Smooth muscle cell (in vitro differentiated cells): ENCODE measurements around the gene NUP153. TPM values are rescaled to one million over a fixed set of nuclear protein-coding genes. Genes with fewer than 3 reads are reported as not detected.

ENCODE experiments used
- DNase-seq: peaks from one replicate; lab custom pipeline; 2025; ENCODE audit not compliant: unreplicated experiment; lab: John Stamatoyannopoulos, UW
- H2AFZ ChIP-seq: fragments of 200-600 bp; sonication (generic); 2 replicates; pipeline ENCODE4 v1.6.0; 2016; ENCODE audit warnings: antibody characterized with exemption, low read depth, mild to moderate bottlenecking
- H3F3A ChIP-seq: fragments of 200-600 bp; sonication (generic); 2 replicates; pipeline ENCODE4 v1.6.0; 2017; ENCODE audit warnings: antibody characterized with exemption, low read depth
- H3K27ac ChIP-seq: fragments of 200-600 bp; sonication (generic); 2 replicates; pipeline ENCODE4 v1.5.1; 2016; ENCODE audit warnings: low read depth, mild to moderate bottlenecking
- H3K27me3 ChIP-seq: fragments of 200-600 bp; sonication (generic); 2 replicates; pipeline ENCODE4 v1.6.1; 2016; ENCODE audit warnings: low read depth, mild to moderate bottlenecking
- H3K36me3 ChIP-seq: fragments of 200-600 bp; sonication (generic); 2 replicates; pipeline ENCODE4 v1.5.1; 2016; ENCODE audit warnings: low read depth
- H3K4me1 ChIP-seq: fragments of 200-600 bp; sonication (generic); 2 replicates; pipeline ENCODE4 v1.5.1; 2016; ENCODE audit warnings: low read depth
- H3K4me2 ChIP-seq: fragments of 200-600 bp; sonication (generic); 2 replicates; pipeline ENCODE4 v1.6.0; 2016; ENCODE audit warnings: mild to moderate bottlenecking
- H3K4me3 ChIP-seq: fragments of 200-600 bp; sonication (generic); 2 replicates; pipeline ENCODE4 v1.5.1; 2016; ENCODE audit warnings: mild to moderate bottlenecking
- H3K79me2 ChIP-seq: fragments of 200-600 bp; sonication (generic); 2 replicates; pipeline ENCODE4 v1.6.0; 2016; ENCODE audit warnings: low read depth, mild to moderate bottlenecking
- H3K9ac ChIP-seq: fragments of 200-600 bp; sonication (generic); 2 replicates; pipeline ENCODE4 v1.6.0; 2016; ENCODE audit warnings: low read depth
- H3K9me3 ChIP-seq: fragments of 200-600 bp; sonication (generic); replicated peaks from 2 replicates; pipeline ENCODE4 v1.5.1; 2016; ENCODE audit warnings: low read depth
- H4K20me1 ChIP-seq: fragments of 200-600 bp; sonication (generic); 2 replicates; pipeline ENCODE4 v1.6.0; 2016; ENCODE audit warnings: low read depth
- CTCF ChIP-seq: fragments of 200-600 bp; sonication (generic); IDR thresholded peaks from 2 replicates; pipeline ENCODE4 v1.5.1; 2017; ENCODE audit warnings: borderline replicate concordance, mild to moderate bottlenecking, antibody characterized with exemption; ENCODE audit not compliant: insufficient read depth, poor library complexity, severe bottlenecking
- WGBS: methylation state at CpG from one replicate; pipeline ENCODE4 v1.1.7; 2016; ENCODE audit warnings: low lambda C conversion rate; 5-methylcytosine and 5-hydroxymethylcytosine counted together
- polyA plus RNA-seq: library from polyadenylated mRNA; unstranded; fragments of >200 nt; fragmentation: Nextera tagmentation; extraction: Ambion mirVana; gene quantifications from 2 replicates; pipeline ENCODE4 v1.2.1, GENCODE V29; 2016
- total RNA-seq: library from RNA; depleted of rRNA; stranded (reverse); fragments of >200 nt; gene quantifications from 2 replicates; pipeline ENCODE4 v1.2.3, GENCODE V29; 2014

NUP153 gene
- total and polyA plus RNA-seq, 2 experiments from 2014 or later = 9.7 to 39.4 TPM

- Histone ChIP-seq H3K4me2 (no peak overlapping the region), H2AFZ (no peak overlapping the region), H3K27ac (no peak overlapping the region), H3K36me3 (no peaks in the 10 kb centered on the region), H3F3A (peaks cover 3% of the 10 kb centered on the region), H3K79me2 (no peaks in the 10 kb centered on the region), H3K27me3 (no peaks in the 10 kb centered on the region), H4K20me1 (no peaks in the 10 kb centered on the region), H3K4me1 (no peaks in the 10 kb centered on the region), H3K9ac (no peak overlapping the region), H3K4me3 (peak overlapping the region; percentile 10), H3K9me3 (no peaks in the 10 kb centered on the region)
- DNase-seq = no peak
- no peak for TF ChIP-seq CTCF
- WGBS = 92% methylated on average over 53 of the region's 53 CpGs
Observed at GRCh38 chr6:17580518-17581048, 126.1 kb downstream of the NUP153 start.

DNA sequence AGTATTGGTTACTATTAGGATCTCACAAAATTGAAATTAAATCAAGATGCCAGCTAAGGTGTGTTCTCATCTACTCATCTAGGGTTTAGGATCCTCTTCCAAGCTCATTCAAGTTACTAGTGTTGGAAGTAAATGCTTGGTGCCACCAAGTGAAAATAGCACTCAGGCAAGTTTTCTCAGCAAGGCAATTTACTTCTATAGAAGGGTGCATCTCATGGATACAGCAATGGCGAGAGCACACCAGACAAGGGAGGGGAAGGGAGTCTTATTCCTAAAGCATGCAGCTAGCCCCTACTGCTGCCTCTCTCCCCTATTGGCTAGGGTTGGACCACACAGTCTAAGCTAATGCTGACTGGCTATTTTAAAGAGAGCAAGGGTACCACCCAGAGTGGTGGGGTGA is 129.7 kb downstream of the NUP153 start:
- Histone ChIP-seq H3K4me3 (no peak overlapping the region), H3K27ac (no peak overlapping the region), H4K20me1 (no peaks in the 10 kb centered on the region), H3K9ac (no peak overlapping the region), H3F3A (no peaks in the 10 kb centered on the region), H3K9me3 (no peaks in the 10 kb centered on the region), H3K4me1 (no peaks in the 10 kb centered on the region), H2AFZ (no peak overlapping the region), H3K4me2 (no peak overlapping the region), H3K27me3 (no peaks in the 10 kb centered on the region), H3K36me3 (no peaks in the 10 kb centered on the region), H3K79me2 (no peaks in the 10 kb centered on the region)
- WGBS = 95% methylated on average over 1 of the region's 1 CpG
- no peak for DNase-seq
- TF ChIP-seq CTCF = no peak

GRCh38 chr6:17574866-17575560 is 131.7 kb downstream of the NUP153 start:
- no peaks in the 10 kb centered on the region for H3K27me3 ChIP-seq
- H3K4me1 ChIP-seq = no peaks in the 10 kb centered on the region
- no peaks in the 10 kb centered on the region for H3K79me2 ChIP-seq
- no peak overlapping the region for H3K27ac ChIP-seq
- no peaks in the 10 kb centered on the region for H3K9me3 ChIP-seq
- H3K4me2 ChIP-seq = no peak overlapping the region
- WGBS = 88% methylated on average over 8 of the region's 8 CpGs
- no peak overlapping the region for H3K9ac ChIP-seq
- H2AFZ ChIP-seq = no peak overlapping the region
- no peak for DNase-seq
- no peaks in the 10 kb centered on the region for H3K36me3 ChIP-seq
- no peaks in the 10 kb centered on the region for H4K20me1 ChIP-seq
- no peaks in the 10 kb centered on the region for H3F3A ChIP-seq
- TF ChIP-seq CTCF = no peak
- no peak overlapping the region for H3K4me3 ChIP-seq

DNA sequence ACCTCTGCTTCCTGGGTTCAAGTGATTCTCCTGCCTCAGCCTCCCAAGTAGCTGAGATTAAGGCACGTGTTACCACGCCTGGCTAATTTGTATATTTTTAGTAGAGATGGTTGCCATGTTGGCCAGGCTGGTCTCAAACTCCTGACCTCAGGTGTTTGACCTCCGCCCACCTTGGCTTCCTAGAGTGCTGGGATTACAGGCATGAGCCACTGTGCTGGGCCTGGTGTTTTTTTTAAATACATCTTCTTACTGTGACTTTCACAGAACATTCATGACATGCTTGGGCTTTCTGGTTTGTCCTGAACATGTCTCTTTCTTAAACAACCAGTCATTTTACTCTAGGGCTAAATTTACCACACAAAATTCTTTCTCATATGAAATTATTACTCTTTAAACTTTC is 141.3 kb downstream of the NUP153 start:
- Histone ChIP-seq H3K79me2 (no peaks in the 10 kb centered on the region), H3K9ac (no peak overlapping the region), H3K36me3 (no peaks in the 10 kb centered on the region), H3K27me3 (no peaks in the 10 kb centered on the region), H3K4me1 (no peaks in the 10 kb centered on the region), H3K4me2 (no peak overlapping the region), H4K20me1 (no peaks in the 10 kb centered on the region), H3K4me3 (no peak overlapping the region), H3K9me3 (peaks cover 8% of the 10 kb centered on the region), H2AFZ (no peak overlapping the region), H3K27ac (no peak overlapping the region), H3F3A (no peaks in the 10 kb centered on the region)
- WGBS = 85% methylated on average over 3 of the region's 3 CpGs
- TF ChIP-seq CTCF = no peak
- DNase-seq = no peak
